Left ventricle myocardium inferior (tissue), 1 donor: ENCODE results near the gene MYOZ1. TPM values are rescaled to one million over a fixed set of nuclear protein-coding genes. Genes with fewer than 3 reads are reported as not detected.

Source experiments
- DNase-seq: peaks from one replicate; pipeline ENCODE4 v3.0.0-alpha.2; 2020
- H3K27ac ChIP-seq: fragments of 200-600 bp; replicated peaks from 2 replicates; pipeline ENCODE4 v1.8.0; 2021
- H3K27me3 ChIP-seq: fragments of 200-600 bp; 2 replicates; pipeline ENCODE4 v1.8.0; 2021; ENCODE audit warnings: low read depth
- H3K36me3 ChIP-seq: fragments of 200-600 bp; 2 replicates; pipeline ENCODE4 v1.8.0; 2021
- H3K4me1 ChIP-seq: fragments of 200-600 bp; 2 replicates; pipeline ENCODE4 v1.8.0; 2021
- H3K4me3 ChIP-seq: fragments of 200-600 bp; 2 replicates; pipeline ENCODE4 v1.8.0; 2021; ENCODE audit warnings: mild to moderate bottlenecking, moderate library complexity
- H3K9me3 ChIP-seq: fragments of 200-600 bp; replicated peaks from 2 replicates; pipeline ENCODE4 v1.8.0; 2021
- CTCF ChIP-seq: fragments of 200-600 bp; IDR thresholded peaks from 2 replicates; pipeline ENCODE4 v1.8.0; 2021; ENCODE audit warnings: antibody characterized with exemption, mild to moderate bottlenecking, borderline replicate concordance
- intact Hi-C: fragments of 100-400 bp; cut with micrococcal nuclease; formaldehyde crosslinking; loops from one replicate; pipeline ENCODE4 v1.11.0; 2022
- total RNA-seq: library from RNA; stranded (reverse); fragmentation: NEBNext Ultra II Directional; extraction: Animal tissue kit (Norgen Biotek cat#: 25700); gene quantifications from one replicate; pipeline ENCODE4 v1.2.1, GENCODE V29; 2021
- donor health status: DM: no; HTN: yes; CAD: no; lungs with severe emphysema.

Gene MYOZ1
- total RNA-seq, 1 donor from 2014 or later, result 4.8 TPM

DNA sequence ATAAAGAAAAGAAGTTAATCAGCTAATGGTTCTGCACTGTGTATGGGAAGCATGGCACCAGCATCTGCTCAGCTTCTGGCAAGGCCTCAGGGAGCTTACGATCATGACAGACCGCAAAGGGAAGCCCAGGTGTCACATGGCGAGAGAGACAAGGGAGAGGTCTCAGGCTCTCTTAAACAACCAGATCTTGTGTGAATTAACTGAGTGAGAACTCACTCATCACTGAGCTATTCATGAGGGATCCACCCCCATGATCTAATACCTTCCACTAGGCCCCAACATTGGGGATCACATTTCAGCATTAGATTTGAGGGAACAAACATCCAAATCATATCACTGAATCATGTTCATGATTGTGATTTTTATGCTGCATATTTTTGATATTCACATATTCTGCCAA, 55.9 kb downstream of the MYOZ1 start:
- intact Hi-C loops, result no loop called here
- H3K4me3 ChIP-seq, result no peak overlapping the region
- peaks cover 54% of the 10 kb centered on the region for H3K4me1 ChIP-seq
- H3K27ac ChIP-seq, result peak overlapping the region; percentile 12
- DNase-seq, result no peak
- no peaks in the 10 kb centered on the region for H3K27me3 ChIP-seq
- no peaks in the 10 kb centered on the region for H3K9me3 ChIP-seq
- TF ChIP-seq CTCF, result no peak
- H3K36me3 ChIP-seq, result no peaks in the 10 kb centered on the region

DNA sequence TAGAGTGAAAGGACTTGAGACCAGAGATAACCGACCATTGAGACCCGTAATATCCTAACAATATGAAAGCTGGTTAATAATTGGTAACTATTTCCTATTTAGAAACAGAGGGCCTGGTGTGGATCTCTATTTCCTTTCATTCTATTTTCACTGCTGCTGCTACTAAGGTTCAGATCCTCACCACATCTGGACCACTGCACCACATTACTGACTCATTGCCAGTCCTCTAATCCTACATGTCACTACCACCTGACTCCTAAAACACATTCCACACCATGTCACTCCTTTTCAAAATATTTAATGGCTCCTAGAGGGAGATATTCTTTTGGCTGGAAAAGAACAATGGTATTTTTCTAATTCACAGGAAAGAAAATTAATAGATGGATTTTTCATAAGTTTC, 56.5 kb downstream of the MYOZ1 start:
- intact Hi-C loops, result no loop called here
- Histone ChIP-seq H3K27ac (peak overlapping the region; percentile 12), H3K27me3 (no peaks in the 10 kb centered on the region), H3K4me3 (no peak overlapping the region), H3K4me1 (peaks cover 49% of the 10 kb centered on the region), H3K9me3 (no peaks in the 10 kb centered on the region), H3K36me3 (no peaks in the 10 kb centered on the region)
- no peak for TF ChIP-seq CTCF
- no peak for DNase-seq

- H3K9me3 ChIP-seq, result no peaks in the 10 kb centered on the region
- no peak overlapping the region for H3K4me3 ChIP-seq
- intact Hi-C loops, result no loop called here
- no peaks in the 10 kb centered on the region for H3K36me3 ChIP-seq
- DNase-seq, result no peak
- H3K27ac ChIP-seq, result no peak overlapping the region
- no peaks in the 10 kb centered on the region for H3K27me3 ChIP-seq
- peaks cover 45% of the 10 kb centered on the region for H3K4me1 ChIP-seq
- no peak for TF ChIP-seq CTCF
These were observed 59.4 kb downstream of the MYOZ1 start for GRCh38 chr10:73581918-73582317.

Other genes starting within 250 kb of the MYOZ1 start
- gene ANXA7, start 227.4 kb downstream of the MYOZ1 start, total RNA-seq, result 115 TPM
- gene MSS51, start 207.9 kb downstream of the MYOZ1 start, total RNA-seq, result 5.9 TPM
- 64.5 TPM for gene PPP3CB, start 145.4 kb downstream of the MYOZ1 start, total RNA-seq
- 19.6 TPM for gene USP54, start 50.1 kb downstream of the MYOZ1 start, total RNA-seq
- 290 TPM for gene SYNPO2L, start 14.6 kb upstream of the MYOZ1 start, total RNA-seq
- gene AGAP5, start 56.6 kb upstream of the MYOZ1 start, total RNA-seq, result 3.3 TPM
- 42.2 TPM for gene SEC24C, start 102.9 kb upstream of the MYOZ1 start, total RNA-seq
- gene CHCHD1, start 140.6 kb upstream of the MYOZ1 start, total RNA-seq, result 27.4 TPM
- 46.2 TPM for gene ZSWIM8, start 144.1 kb upstream of the MYOZ1 start, total RNA-seq
- gene NDST2, start 170.1 kb upstream of the MYOZ1 start, total RNA-seq, result 11.2 TPM
- gene CAMK2G, start 233.1 kb upstream of the MYOZ1 start, total RNA-seq, result 12.5 TPM